HUES64 (cell line): ENCODE data around the gene GBP4.

Experiments used
- H3K27ac ChIP-seq: 2 replicates; pipeline ENCODE4 v1.7.0; 2013; ENCODE audit warnings: low read depth, low read length, inconsistent platforms
- H3K27me3 ChIP-seq: 2 replicates; pipeline ENCODE4 v1.6.1; 2013; ENCODE audit warnings: mild to moderate bottlenecking, low read length; ENCODE audit not compliant: insufficient read depth
- H3K36me3 ChIP-seq: 2 replicates; pipeline ENCODE4 v1.6.1; 2013; ENCODE audit warnings: mild to moderate bottlenecking, low read length; ENCODE audit not compliant: insufficient read depth
- H3K4me1 ChIP-seq: 2 replicates; pipeline ENCODE4 v1.6.1; 2013; ENCODE audit warnings: mild to moderate bottlenecking, low read length, moderate library complexity; ENCODE audit not compliant: insufficient read depth
- H3K4me3 ChIP-seq: 2 replicates; pipeline ENCODE4 v1.5.1; 2013; ENCODE audit warnings: mild to moderate bottlenecking, low read length, moderate library complexity
- H3K9ac ChIP-seq: 2 replicates; pipeline ENCODE4 v1.6.1; 2013; ENCODE audit warnings: mild to moderate bottlenecking, low read depth, low read length
- H3K9me3 ChIP-seq: 2 replicates; pipeline ENCODE4 v1.6.1; 2013; ENCODE audit warnings: low read depth, low read length; ENCODE audit not compliant: insufficient read depth
- WGBS: fragments of 150-250, 120-280 bp; methylation state at CpG from one replicate; pipeline ENCODE4 v1.1.7; 2013; ENCODE audit warnings: missing lambda C conversion rate; 5-methylcytosine and 5-hydroxymethylcytosine counted together

Gene GBP4

GRCh38 chr1:89143484-89143883 is 55.3 kb downstream of the GBP4 start:
- no peak overlapping the region for H3K27ac ChIP-seq
- WGBS: 100% methylated on average over 2 of the region's 2 CpGs
- no peak overlapping the region for H3K9ac ChIP-seq
- no peaks in the 10 kb centered on the region for H3K9me3 ChIP-seq
- no peaks in the 10 kb centered on the region for H3K36me3 ChIP-seq
- no peaks in the 10 kb centered on the region for H3K4me1 ChIP-seq
- H3K4me3 ChIP-seq: no peak overlapping the region
- H3K27me3 ChIP-seq: no peaks in the 10 kb centered on the region

GRCh38 chr1:89142160-89142559 is 56.6 kb downstream of the GBP4 start:
- WGBS: 95% methylated on average over 3 of the region's 4 CpGs
- Histone ChIP-seq H3K27me3 (no peaks in the 10 kb centered on the region), H3K4me3 (no peak overlapping the region), H3K9me3 (no peaks in the 10 kb centered on the region), H3K27ac (no peak overlapping the region), H3K36me3 (no peaks in the 10 kb centered on the region), H3K4me1 (no peaks in the 10 kb centered on the region), H3K9ac (no peak overlapping the region)

GRCh38 chr1:89133747-89134146 is 65.0 kb downstream of the GBP4 start:
- no peak overlapping the region for H3K27ac ChIP-seq
- H3K4me1 ChIP-seq: no peaks in the 10 kb centered on the region
- 100% methylated on average over 1 of the region's 1 CpG for WGBS
- H3K27me3 ChIP-seq: no peaks in the 10 kb centered on the region
- no peak overlapping the region for H3K4me3 ChIP-seq
- H3K36me3 ChIP-seq: no peaks in the 10 kb centered on the region
- no peak overlapping the region for H3K9ac ChIP-seq
- H3K9me3 ChIP-seq: no peaks in the 10 kb centered on the region
